CD1c-positive myeloid dendritic cell (primary cell): ENCODE data around the gene SDK2.

Source experiments
- DNase-seq: peaks from one replicate; pipeline ENCODE4 v3.0.0-alpha.2; 2016; ENCODE audit errors: extremely low spot score

SDK2 gene

DNA sequence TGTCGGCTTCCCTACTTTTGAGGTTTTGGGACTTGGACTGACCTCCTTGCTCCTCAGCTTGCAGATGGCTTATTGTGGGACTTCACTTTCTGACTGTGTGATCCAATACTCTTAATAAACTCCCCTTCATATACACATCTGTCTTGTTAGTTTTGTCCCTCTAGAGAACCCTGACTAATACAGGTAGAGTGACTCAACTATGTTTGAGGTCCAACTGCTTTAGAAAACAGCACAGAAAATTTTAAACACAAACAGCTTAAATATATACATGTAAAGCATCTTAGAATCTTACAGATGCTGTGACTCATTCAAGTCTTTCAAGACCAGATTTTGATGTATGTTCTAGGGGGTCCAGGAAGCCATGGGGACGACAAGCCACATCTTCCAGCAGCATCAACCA, 11.7 kb downstream of the SDK2 start:
- no peak for DNase-seq

DNA sequence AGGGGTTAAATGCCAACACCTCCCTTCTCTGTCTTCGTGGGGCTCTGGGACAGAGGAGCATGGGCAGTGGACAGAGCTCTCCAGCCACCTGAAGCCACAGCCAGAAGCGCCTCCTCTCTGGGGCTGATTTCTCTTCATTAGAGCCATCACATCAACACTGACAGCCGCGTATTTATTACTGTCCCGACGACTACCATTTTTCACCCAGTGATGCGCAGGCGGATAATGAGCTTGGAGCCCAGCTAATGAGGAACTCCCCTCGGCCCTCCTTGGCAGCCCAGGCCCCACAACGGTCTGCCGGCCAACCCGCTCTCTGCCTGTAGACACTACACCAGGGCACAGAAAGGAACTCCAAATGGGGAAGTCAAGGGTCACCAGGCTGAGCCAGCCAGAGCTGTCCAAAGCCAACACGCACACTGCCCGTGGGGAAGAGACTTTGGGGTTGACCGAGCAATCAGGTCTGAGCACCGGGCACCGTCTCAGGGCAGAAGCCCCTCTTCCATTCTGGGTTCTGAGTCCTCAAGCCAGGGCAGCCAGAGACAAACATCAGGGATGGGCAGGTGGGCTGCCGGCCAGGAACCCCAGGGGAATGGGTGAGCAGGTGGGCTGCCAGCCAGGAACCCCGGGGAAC, 13.2 kb downstream of the SDK2 start:
- DNase-seq, result peak; percentile 10

- no peak for DNase-seq
Measured at GRCh38 chr17:73630531-73630930, 13.7 kb downstream of the SDK2 start.

- no peak for DNase-seq
Measured at GRCh38 chr17:73628642-73629552, 15.3 kb downstream of the SDK2 start.

DNA sequence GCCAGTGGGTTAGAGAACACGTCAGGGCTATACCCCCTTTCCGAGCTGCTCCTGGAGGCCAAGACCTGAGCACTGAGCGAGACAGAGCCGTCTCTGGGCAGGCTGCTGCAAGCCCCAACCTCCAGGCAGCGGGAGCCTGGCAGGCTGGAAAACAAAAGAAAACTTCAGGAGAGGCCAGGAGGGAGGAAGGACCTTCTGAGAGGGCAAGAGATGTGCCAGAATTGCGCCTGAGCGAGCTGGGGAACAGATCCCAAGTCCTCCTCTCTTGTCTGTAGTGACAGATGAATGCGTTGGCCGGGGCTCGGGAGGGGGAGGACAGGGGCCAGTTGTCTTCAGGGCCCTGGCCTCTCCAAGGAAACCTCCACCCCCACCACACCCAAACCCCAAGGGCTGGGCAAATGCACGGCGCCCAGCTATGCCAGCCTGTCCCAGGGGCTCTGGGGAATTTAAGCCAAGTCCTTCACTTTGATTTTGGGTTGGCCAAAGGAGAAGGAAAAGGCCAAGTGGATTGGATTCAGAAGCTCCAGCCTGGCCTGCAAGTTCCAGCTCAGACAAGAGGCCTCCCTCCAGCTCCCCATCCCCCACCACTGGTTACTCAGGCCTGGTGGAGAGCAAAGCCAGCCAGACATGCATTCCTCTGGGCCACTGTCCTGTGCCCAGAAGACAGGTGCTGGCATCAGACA, 18.1 kb downstream of the SDK2 start:
- no peak for DNase-seq

DNA sequence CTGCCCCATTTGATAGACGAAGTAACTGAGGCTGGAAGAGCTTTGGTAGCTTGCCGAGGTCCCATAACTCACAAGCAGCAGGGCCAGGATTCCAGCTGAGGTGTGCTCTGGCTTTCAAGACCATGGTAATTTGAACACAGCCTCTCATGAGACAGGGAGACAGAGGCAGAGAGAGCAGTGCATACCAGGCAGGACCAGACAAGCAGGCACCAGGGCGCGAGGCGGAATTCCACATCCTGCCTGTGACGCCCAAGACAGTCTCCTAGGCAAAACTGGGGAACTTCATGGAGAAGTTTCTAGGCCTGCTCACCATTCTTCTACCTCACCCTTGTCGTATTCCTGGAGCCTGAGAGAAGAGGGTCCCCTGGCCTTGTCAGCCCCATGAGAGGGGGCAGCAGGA, 19.2 kb downstream of the SDK2 start:
- DNase-seq, result no peak

DNA sequence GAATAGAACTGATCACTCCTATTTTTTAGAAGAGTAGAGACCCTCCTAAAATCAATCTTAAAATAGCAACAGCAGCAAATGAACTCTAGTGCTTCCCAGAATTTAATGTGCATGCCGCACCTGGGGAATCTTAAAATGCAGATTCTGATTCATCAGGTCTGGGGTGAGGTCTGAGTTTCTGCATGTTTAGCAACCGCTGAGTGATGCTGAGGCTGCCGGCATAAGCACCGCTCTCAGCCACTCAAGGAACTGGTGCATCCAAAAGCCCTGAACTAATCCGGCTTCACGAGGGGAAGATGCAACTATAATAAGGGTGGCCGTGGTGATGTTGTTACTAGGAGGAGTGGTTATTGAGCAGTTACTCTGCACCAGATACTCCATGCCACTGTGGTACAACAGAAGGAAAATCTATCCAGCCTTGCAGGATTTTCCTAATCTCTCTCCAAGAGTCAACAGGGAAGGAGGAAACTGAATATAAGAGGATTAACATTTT, 19.7 kb downstream of the SDK2 start:
- no peak for DNase-seq

GRCh38 chr17:73623818-73624217, 20.4 kb downstream of the SDK2 start:
- no peak for DNase-seq

DNA sequence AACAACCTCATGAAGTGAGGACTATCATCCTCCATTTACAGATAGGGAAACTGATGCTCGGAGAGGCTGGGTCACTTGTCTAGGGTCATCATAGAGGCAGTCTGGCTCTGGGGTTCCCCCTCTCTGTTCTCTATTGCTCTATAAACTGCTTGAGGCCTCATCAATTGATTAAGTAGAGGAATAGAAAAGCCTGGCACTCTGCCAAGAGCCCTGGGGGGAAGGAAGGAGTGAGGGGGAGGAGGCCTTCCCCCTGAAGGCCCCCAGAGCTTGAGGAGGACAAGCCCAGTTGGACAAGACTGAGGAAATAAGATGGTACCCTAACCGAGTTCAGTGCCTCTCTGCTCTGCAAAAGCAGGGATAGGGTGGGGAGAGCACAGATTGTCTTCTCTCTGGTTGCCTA, 21.0 kb downstream of the SDK2 start:
- DNase-seq, result no peak

DNA sequence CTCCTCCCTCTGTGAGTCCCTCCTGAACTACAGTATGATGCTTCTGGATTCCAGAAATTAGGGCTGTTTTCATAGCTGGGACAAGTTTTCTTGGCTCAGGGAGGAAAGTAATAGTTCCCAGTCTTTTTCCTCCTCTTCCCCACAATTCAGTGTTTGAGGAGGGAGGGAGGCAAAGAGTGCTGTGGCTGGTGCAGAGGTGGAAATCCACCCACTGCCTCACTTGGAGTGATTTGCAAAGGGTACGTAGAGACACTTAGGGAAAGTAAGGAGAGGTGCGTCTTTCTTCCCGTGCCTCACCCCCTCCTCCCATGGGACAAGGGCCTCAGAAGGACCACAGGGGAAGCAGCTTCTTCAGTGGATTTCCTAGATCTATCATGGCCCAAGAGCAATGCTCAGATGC, 21.9 kb downstream of the SDK2 start:
- DNase-seq, result no peak

DNA sequence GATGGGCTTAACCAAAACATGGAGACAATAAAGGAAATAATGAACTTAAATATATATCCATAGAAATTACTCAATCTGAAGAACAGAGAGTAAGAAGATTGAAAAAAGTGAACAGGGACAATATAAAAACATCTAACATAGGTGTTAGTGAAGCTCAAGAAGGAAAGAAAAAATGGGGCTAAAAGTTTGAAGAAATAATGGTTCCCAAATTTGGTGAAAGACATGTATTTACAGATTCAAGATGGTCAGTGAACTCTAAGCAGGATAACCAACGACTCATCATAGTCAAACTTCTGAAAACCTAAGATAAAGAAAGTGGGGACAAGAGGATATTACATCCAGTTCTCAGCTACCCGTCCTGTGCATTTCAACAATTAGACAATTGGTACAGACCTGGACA, 22.6 kb downstream of the SDK2 start:
- no peak for DNase-seq

GRCh38 chr17:73620414-73620813, 23.8 kb downstream of the SDK2 start:
- no peak for DNase-seq

GRCh38 chr17:73617501-73617900, 26.7 kb downstream of the SDK2 start:
- no peak for DNase-seq

- no peak for DNase-seq
Measured at GRCh38 chr17:73616873-73617404, 27.3 kb downstream of the SDK2 start.

GRCh38 chr17:73616120-73616872, 27.9 kb downstream of the SDK2 start:
- DNase-seq, result no peak

- DNase-seq, result no peak
Measured at GRCh38 chr17:73614256-73614655, 30.0 kb downstream of the SDK2 start.

GRCh38 chr17:73613271-73614233, 30.7 kb downstream of the SDK2 start:
- no peak for DNase-seq

DNA sequence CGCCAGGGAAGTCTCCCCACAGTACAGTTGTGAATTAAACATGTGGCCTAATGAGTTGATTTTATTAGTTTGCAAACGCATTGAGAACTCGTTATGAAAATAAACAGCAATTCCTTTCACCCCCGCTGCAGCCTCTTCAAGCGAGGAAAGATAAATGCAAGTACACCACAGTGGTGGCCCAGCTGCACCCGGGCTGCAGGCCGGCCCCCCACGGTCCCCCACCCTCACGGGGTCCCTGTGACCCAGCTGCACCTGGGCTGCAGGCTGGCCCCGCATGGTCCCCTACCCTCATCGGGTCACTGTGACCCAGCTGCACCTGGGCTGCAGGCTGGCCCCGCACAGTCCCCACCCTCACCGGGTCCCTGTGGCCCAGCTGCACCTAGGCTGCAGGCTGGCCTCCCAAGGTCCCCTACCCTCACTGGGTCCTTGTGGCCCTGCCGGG, 32.2 kb downstream of the SDK2 start:
- no peak for DNase-seq

GRCh38 chr17:73611630-73612029, 32.6 kb downstream of the SDK2 start:
- DNase-seq, result no peak

DNA sequence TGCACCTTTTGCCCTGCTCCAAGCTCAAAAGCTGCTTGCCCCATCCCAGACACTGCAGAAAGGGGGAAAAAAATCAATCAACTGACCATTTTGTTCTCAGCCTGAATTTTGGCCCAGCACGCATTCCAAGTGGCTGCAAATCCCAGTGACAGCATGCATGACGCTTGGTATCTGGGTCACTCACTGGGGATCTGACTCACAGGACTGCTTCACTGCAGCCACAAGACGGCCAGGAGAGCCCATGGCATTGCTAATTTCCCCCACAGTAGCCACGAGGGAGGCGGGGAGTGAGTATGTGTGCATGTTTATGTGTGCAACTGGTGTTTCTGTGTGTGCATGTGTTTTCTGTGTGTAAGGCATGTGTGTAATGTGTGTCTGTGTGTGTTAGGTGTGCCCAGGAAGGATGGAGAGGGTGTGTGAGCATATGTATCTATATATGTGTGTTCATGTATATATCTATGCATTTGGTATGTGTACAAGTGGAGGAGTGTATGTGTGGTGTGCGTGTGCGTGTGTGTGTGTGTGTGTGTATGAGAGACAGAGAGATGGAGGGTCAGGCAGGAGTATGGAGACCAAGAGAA, 33.8 kb downstream of the SDK2 start:
- DNase-seq, result no peak
